ENCODE results near the gene FCER2.

FCER2 gene

DNA sequence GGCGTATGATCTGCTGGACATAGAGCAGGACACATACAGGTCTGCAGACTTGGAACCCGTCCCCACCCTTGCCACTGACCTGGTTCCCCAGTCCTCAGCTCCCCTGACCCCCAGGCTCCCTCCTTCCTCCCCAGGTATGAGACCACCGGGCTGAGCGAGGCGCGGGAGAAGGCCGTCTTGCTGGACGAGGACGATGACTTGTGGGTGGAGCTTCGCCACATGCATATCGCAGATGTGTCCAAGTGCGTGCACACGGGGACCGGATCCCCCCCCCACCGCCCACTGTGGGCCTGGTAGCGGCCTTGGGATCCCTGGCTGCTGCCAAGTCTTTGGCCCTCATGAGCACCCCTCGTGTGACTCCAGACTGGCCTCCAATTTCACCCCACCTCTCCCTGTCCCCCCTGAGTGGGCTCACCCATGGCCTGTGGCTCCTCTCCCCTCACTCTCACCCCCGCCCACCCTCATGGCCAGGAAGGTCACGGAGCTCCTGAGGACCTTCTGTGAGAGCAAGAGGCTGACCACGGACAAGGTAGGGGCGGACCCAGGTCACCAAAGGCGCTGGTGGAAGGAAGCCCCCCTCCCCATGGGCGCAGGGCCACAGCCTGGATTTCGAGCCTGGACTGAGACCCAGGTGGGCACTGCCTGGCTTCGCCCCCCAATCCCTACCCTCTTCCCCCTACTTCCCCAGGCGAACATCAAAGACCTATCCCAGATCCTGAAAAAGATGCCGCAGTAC is 59.5 kb downstream of the FCER2 start:
- DNase-seq (ENCODE audit: low spot score in 2 of 2) (no peak), ATAC-seq (no peak)
- Mint-ChIP-seq H3K36me3 (peaks cover 63% of the 10 kb centered on the region), H3K27ac (no peak overlapping the region), H3K4me1 (peaks cover 28% of the 10 kb centered on the region), H3K9me3 (no peaks in the 10 kb centered on the region), H3K4me3 (no peak overlapping the region)

DNA sequence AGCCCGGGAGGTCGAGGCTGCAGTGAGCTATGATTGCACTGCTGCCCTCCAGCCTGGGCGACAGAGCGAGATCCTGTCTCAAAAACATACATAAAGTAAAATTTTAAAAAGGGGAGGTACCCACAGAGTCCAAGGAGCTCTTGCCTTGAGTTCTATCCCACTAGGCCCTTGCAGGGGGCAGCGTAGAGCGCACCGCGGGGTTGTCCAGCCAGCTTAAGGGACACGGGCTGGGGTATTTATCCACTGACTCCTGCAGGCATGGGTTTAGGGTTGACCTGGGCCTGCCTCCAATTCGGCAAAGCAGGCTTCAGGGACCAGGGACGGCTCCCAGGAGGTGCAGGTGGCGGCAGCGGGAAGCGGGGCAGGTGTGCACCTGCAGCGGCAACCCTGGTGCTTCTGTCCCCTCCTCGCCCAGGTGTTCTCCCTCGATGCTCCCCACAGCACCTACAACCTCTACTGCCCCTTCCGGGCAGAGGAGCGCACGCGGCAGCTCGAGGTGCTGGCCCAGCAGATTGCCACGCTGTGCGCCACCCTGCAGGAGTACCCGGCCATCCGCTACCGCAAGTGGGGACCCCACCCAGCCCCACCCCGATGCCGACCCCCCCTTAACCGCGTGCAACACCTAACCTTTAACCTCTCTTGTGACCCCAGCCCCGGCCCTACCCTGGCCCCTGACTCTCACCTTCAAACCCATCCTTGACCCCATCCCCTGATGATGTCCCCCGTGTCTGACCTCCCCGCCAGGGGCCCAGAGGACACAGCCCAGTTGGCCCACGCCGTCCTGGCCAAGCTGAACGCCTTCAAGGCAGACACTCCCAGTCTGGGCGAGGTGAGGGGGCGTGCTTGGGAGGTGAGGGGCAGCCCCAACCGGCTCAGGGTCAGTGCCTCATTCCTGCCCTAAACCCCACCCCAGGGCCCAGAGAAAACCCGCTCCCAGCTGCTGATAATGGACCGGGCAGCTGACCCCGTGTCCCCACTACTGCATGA is 60.3 kb downstream of the FCER2 start:
- no peak for DNase-seq (ENCODE audit: low spot score in 2 of 2)
- Mint-ChIP-seq H3K27ac (no peak overlapping the region), H3K4me3 (no peak overlapping the region), H3K4me1 (peaks cover 29% of the 10 kb centered on the region), H3K36me3 (peaks cover 69% of the 10 kb centered on the region), H3K9me3 (no peaks in the 10 kb centered on the region)
- ATAC-seq, result no peak

DNA sequence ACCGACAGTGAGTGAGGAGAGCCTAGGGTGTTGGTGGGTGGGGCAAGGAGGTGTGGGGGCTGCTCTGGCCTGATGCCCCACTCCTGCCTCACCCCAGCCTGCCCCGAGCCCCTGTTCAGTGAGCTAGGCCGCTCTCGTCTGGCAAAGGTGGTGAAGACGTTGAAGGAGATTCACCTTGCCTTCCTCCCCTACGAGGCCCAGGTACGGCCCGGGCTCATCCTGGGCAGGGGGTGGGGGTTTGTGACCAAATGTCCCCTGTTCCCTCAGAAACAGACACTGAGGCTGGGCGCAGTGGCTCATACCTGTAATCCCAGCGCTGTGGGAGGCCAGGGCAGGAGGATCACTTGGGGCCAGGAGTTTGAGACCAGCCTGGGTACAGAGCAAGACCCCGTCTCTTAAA is 61.1 kb downstream of the FCER2 start:
- DNase-seq (ENCODE audit: low spot score in 2 of 2) (no peak), ATAC-seq (no peak)
- Mint-ChIP-seq H3K27ac (no peak overlapping the region), H3K9me3 (no peaks in the 10 kb centered on the region), H3K4me3 (no peak overlapping the region), H3K4me1 (peaks cover 33% of the 10 kb centered on the region), H3K36me3 (peaks cover 69% of the 10 kb centered on the region)

DNA sequence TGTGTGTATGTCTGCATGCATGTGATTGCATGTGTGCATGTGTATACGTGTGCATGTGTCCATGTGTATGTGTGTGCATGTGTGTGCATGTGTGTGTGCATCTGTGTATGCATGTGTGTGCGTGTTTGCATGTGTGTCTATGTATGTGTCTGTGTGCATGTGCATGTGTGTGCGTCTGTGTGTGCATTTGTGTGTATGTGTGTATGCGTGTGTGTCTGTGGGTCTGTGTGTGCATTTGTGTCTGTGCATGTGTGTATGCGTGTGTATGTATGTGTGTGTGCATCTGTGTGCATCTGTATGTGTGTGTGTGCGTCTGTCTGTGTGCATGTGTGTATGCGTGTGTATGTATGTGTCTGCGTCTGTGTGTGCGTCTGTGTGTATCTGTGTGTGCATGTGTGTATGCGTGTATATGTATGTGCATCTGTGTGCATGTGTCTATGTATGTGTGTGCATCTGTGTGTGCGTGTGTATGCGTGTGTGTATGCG is 62.0 kb downstream of the FCER2 start:
- no peak overlapping the region for H3K4me3 Mint-ChIP-seq
- DNase-seq (ENCODE audit: low spot score in 2 of 2), result no peak
- no peak overlapping the region for H3K27ac Mint-ChIP-seq

DNA sequence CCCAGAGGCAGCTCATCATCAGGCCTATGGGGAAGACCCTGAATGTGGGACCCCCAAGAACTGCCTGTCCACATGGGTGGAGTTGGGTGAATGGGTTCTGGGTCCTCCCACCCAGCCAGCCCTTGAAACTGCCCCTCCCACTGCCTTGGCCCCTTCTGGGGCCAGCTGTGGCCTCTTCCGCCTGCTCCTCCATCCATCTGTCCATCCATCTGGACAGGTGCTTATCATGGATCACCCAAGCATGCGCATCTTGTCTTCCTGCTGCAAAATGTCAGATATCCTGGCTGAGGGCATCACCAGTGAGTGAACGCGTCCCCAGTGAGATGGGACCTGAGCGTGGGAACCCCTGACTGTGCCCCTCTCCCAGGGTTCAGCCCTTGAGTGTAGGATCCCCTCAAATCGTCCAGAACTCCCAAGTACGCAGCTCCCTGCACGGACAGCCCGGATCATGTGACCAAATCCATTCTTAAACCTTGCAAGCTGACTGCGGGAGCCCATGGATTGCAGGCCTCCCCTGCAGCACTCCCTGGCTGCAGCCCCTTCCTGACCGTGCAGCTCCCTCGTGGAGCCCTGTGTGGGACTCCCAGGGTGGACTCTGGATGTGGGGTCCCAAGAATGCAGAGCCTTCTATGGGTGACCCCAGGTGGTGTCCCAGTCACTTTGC is 63.0 kb downstream of the FCER2 start:
- Mint-ChIP-seq H3K27ac (peak overlapping the region; percentile 34), H3K36me3 (peaks cover 55% of the 10 kb centered on the region), H3K4me3 (peak overlapping the region; percentile 26), H3K4me1 (peaks cover 42% of the 10 kb centered on the region), H3K9me3 (no peaks in the 10 kb centered on the region)
- DNase-seq (ENCODE audit: low spot score in 2 of 2) (no peak), ATAC-seq (no peak)

More for the DNA sequence above, 62.0 kb downstream of the FCER2 start:
- no peak for ATAC-seq
- Mint-ChIP-seq H3K4me1 (peaks cover 39% of the 10 kb centered on the region), H3K36me3 (peaks cover 61% of the 10 kb centered on the region), H3K9me3 (no peaks in the 10 kb centered on the region)
